Hepatocyte (in vitro differentiated cells): ENCODE results near the gene THRAP3.

Experiments used
- EZH2 ChIP-seq: fragments of 200-600 bp; sonication (generic); IDR thresholded peaks from 2 replicates; pipeline ENCODE4 v1.6.1; 2016; ENCODE audit warnings: antibody characterized with exemption, mild to moderate bottlenecking, borderline replicate concordance
- EZH2phosphoT487 ChIP-seq: fragments of 200-600 bp; sonication (generic); IDR thresholded peaks from one replicate; pipeline ENCODE4 v1.6.1; 2018; ENCODE audit warnings: antibody characterized with exemption, mild to moderate bottlenecking, low read depth, moderate library complexity; ENCODE audit not compliant: unreplicated experiment, severe bottlenecking
- TF ChIP-seq, protein P1 (sequence below): fragments of 200-600 bp; sonication (generic); IDR thresholded peaks from 2 replicates; pipeline ENCODE4 v1.5.1; 2016; ENCODE audit warnings: antibody characterized with exemption, mild to moderate bottlenecking; ENCODE audit not compliant: poor library complexity

DNA sequence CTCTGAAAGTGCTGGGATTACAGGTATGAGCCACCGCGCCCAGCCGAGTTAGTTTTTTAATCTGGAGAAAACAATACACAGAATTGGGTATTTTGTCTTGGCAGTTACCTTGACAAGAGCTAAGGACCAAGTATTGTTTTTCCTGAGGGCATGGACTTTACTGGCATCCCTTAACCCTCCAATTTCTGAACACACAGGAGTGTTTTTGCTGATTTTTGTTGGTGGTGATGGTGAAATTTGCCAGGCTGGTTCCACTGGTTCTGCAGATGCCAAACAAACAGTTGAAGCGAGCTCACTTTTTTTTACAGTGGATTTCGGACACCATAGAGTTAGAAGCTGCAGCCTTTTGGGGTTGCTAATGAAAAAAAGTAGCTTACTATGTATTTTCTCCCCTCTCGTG, 44.7 kb downstream of the THRAP3 start:
- TF ChIP-seq, protein P1, sequence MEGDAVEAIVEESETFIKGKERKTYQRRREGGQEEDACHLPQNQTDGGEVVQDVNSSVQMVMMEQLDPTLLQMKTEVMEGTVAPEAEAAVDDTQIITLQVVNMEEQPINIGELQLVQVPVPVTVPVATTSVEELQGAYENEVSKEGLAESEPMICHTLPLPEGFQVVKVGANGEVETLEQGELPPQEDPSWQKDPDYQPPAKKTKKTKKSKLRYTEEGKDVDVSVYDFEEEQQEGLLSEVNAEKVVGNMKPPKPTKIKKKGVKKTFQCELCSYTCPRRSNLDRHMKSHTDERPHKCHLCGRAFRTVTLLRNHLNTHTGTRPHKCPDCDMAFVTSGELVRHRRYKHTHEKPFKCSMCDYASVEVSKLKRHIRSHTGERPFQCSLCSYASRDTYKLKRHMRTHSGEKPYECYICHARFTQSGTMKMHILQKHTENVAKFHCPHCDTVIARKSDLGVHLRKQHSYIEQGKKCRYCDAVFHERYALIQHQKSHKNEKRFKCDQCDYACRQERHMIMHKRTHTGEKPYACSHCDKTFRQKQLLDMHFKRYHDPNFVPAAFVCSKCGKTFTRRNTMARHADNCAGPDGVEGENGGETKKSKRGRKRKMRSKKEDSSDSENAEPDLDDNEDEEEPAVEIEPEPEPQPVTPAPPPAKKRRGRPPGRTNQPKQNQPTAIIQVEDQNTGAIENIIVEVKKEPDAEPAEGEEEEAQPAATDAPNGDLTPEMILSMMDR: no peak
- TF ChIP-seq EZH2 (no peak), EZH2phosphoT487 (no peak)
